GM21447 (cell line): ENCODE results near the gene DHH.

Experiments
- ATAC-seq: cut with Tn5 transposase; IDR thresholded peaks from one replicate; pipeline ENCODE4 v1.9.1; 2021; ENCODE audit not compliant: unreplicated experiment

DHH gene

DNA sequence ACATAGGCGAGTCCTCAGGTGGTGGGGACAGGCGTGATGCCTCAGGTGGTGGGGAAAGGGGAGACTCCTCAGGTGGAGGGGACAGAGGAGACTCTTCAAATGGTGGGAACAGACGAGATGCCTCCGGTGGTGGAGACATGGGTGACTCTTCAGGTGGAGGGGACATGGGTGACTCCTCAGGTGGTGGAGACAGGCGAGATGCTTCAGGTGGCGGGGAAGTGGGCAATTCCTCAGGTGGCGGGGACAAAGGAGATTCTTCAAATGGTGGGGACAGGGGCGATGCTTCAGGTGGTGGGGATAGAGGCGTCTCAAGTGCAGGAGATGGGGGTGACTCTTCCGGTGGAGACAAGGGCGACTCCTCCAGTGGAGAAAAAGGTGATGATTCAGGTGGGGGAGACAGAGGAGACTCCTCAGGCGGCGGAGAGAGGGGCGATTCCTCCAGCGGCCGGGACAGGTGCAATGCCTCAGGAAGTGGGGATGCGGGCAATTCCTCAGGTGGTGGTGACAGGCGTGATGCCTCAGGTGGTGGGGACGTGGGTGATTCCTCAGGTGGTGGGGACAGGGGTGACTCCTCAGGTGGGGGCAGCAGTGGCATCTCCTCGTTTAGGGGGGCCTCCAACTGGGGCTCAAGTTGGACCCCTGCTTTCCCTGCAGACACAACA lies 42.7 kb downstream of the DHH start:
- ATAC-seq: no peak

DNA sequence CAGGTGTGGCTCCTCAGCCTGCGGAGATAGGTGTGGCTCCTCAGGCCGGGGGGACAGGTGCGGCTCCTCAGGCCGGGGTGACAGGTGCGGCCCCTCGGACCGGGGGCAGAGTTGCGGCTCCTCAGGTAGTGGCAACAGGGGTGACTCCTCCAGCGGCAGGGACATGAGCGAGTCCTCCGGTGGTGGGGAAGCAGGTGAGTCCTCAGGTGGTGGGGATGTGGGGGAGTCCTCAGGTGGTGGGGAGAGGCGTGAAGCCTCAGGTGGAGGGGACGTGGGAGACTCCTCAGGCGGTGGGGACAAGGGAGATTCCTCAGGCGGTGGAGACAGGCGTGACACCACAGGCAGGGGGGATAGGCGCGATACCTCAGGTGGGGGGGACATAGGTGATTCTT lies 43.2 kb downstream of the DHH start:
- no peak for ATAC-seq

DNA sequence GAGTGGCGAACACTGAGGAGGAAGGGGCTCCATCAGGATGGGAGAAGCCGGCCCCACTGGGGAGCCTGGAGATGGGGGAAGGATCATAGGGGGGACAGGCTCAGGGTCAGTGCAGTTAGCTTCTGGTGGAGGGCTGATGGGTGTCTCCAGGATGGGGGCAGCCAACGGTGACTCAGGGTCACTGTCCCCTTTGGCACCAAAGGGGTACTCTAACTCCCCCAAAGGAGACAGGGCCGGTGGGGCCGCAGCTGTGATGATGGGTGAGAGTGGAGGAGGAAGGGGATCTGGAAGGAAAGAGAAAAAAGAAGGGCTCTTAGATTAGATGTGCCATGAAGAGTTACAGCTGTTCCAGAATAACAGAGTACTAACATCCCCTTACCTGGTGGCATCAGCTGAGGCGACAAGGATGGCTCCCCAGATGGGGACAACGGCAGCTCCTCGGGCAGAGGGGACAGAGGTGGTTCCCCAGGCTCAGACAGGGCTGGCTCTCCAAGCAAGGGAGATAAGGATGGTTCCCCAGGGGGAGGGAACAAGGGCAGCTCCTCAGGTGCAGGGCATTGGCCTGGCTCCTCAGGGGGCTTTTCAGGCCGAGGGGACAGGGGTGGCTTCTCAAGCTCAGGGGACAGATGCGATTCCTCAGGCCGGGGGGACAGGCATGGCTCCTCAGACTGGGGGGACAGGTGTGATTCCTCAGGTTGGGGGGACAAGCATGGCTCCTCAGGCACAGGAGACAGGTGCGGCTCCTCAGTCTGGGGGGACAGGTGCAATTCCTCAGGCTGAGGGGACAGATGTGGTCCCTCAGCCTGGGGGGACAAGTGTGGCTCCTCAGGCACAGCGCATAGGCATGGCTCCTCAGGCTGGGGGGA lies 43.9 kb downstream of the DHH start:
- no peak for ATAC-seq

DNA sequence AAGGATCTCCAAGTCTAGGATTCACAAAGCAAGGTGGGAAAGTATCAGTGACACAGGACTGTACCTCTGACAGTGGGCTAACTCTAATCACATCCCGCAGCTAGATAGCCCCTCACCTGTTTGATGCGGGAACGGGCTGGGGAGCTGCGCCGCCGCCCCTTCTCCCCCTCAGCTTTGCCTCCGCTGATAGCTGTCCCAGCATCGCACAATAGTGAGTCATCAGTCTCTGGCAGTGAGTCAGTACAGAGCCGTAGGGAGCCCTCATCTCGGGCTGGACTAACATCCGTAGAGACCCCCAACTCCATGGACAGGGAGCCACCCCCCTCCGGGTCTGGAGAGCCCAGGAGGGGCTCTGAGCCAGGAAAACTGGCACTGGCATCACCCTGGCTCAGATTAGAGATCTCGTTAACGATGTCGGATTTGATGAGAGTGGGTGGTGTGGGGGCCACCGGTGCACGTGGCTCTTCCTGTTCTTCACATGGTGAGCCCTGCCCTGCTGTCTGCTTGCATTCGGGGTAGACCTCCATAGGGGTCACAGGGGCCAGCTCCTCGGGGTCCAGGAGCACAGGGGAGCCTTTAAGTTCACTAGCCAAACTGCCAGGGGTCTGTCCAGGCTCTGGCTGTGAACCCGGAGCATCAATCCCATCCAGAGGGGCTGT lies 44.9 kb downstream of the DHH start:
- ATAC-seq: no peak

DNA sequence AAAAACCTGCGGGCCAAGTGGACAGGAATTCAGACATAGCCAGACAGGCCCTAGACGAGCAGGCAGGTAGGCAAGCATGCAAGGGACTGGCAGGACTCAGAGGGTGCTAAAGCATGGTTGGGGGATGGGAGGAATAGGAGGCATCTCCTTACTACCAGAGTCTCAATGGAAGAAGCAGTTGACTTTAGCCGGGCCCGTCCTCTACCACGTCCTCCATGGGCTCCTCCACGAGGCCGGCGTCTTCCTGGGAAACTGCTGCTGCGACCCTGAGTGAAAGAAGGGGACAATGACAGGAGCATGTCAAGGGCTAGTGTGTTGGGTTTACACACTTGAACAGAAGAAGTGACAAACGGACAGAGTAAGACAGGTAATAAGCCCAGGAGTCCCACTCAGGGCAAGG lies 45.6 kb downstream of the DHH start:
- ATAC-seq: no peak

DNA sequence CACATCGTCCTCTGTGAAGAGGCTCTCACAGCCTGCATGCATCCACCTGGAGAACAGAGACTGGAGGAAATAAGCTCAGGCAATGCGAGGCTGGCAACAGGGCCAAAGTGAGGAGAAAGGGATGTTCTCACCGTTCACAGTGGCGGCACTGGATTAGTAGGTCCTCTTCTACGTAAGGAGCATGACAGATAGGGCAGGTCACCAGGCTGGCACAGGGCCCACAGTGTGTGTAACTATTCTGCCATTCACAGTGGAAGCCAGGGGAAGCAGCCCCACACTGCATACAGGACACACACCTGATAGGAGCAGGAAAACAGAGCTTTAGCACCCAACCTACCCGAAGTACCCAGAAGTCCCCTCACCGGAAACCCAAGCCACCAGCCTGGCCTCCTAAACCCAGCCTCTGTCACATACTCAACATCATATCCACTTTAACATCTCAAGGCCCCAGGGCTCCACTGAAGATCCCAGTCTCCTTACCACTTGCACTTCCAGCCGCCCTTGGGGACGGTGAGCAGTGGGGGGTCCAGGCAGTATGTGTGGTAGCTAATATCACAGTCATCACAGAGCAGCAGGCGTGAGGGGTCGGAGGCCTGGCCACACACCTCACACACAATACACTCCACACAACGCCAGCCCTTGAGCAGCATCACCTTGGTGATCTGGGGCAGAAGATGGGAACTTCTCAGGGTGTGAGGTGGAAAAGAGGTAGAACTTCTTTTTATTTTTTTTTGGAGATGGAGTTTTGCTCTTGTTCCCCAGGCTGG lies 48.3 kb downstream of the DHH start:
- ATAC-seq: no peak

DNA sequence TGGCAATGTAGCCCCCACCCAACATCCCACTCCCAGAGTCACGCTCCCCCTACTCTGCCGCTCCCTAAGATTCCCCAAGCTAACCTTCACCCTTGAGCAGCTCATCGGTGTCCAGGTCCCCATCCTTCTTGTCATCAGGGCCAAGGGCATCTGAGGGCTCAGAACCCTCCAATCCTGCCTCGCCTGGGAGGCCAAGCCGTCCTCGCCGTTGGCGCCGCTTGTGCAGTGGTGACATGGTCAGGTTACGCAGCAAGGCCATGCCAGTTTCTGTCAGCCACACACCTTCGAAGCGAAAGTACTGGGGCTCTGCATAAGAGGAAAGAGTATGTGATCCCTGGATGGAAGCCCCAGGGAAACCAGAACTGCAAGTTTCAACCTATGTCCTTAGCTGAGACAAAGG lies 49.9 kb downstream of the DHH start:
- no peak for ATAC-seq

DNA sequence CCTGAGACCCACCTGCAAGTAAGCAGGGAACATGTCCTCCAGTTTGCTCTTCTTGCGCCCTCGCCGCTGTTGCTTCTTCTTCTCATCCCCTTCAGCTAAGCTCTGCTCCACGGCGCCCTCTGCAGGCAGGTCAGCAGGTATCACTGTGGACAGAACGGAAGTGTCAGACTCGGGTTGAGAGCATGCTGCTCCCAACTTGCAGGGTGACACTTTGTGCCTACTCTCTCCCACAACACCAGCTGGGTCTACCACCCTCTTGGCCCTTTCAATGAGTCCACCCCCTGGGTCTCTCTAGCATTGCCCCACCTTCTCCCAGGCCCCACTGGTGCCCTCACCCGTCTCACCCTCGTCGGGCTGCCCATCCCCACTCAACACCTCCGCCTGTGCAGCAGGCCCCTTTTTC lies 50.7 kb downstream of the DHH start:
- ATAC-seq: no peak

DNA sequence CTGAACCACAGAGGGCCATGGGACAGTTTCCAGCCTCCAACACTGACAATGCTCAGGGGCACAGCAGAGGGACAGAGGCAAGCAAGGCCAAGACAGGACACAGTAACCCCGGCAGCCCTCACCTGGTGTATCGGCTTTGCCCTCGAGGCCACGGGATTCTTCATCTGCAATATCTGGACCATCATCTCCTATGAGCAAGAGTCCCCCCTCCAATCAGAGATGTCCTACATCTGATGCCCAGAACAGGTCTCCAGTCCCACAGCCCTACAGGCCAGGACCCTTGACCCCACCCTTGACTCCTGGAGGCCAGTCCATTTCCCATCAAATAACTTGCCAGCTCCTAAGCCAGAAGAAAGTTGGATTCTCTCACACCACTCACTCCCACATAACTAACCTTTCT lies 51.4 kb downstream of the DHH start:
- ATAC-seq: no peak

DNA sequence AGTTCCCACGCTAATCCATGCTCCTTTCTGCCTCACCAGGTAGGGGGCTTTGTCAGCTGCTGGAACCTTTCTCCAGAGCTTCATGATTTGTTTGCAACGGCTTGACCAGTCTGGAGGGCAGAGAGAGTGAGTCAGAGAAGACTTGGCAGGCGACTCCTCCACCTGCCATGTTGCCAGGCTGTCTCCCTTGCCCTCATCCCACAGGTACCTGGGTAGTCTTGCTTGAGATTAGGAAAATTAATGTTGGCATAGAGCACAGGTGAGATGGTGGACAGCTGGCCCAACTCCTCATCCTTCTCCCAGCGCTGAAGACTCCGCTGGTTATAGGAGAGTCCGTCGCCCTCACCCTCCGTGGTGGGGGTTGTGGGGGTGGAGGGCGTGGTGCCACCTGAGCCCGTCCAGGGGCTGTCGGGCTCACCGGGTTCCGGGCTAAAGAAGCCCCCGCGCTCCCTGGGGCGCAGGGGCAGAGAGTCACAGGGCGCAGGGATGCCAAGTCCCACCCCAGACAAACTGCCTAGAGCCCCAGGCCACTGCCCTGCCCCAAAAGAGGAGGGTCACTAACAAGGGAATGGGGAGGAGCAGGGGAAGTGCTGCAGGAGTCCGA lies 52.6 kb downstream of the DHH start:
- no peak for ATAC-seq

DNA sequence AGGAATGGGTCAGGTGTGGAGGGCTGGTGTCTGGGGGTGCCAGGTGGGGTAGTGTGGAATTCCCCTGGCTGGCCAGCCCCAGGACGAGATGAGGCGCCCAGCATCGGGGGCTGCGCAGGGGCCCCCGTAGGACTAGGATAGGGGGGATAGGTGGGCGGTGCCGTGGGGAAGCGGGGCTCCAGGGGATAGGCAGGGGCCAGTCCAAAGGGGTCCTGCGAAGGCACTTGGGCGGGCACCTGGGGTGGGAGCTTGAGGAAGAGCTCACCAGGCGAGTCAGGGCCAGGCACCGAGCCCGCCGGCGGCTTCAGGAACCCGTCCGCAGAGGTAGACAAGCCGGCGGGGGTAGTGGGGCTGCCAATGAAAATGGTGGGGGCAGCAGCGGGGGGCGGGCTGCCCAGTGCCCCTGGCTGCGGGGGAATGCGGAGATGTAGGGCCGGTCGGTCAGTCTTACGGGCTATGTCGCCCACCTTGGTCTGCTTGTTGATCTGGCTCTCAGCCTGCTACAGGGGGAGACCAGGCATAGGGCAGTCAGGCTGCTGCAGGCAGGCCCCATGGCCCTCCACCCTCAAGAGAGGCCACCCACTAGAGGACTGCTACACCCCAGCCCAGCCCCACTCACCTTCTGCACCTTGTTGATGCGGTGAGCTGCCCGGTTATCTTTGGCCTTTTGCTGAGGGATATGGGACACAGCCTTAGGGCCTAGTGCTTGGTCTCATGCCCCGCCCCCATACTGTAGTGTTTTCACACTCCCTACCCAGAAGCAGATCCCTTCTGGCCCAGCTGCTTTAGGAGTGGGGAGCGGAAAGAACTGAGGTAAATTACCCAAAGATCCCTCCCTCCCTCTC lies 53.3 kb downstream of the DHH start:
- ATAC-seq: no peak

DNA sequence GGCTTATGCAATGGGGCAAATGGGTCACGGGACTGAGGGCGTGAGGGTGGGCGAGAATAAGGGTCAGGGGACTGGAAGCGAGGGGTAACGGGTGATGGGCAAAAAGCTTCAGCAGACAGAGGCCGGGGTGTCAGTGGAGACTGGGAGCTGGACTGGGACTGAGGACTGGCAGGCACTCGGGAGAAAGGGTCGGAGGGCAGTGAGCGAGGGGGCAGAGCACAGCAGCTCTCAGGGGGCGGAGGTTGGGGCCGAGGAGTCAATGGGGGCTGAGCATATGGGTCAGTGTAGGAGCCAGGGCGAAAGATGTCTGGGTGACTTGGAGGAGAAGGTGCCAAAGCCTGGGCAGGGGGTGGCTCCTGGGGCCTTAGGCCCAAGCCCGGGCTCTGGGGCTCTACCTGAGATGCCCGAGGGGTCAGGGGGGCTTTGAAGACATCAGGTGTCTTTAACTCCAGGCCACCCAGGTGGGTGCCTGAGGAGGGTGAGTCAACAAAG lies 54.2 kb downstream of the DHH start:
- no peak for ATAC-seq

DNA sequence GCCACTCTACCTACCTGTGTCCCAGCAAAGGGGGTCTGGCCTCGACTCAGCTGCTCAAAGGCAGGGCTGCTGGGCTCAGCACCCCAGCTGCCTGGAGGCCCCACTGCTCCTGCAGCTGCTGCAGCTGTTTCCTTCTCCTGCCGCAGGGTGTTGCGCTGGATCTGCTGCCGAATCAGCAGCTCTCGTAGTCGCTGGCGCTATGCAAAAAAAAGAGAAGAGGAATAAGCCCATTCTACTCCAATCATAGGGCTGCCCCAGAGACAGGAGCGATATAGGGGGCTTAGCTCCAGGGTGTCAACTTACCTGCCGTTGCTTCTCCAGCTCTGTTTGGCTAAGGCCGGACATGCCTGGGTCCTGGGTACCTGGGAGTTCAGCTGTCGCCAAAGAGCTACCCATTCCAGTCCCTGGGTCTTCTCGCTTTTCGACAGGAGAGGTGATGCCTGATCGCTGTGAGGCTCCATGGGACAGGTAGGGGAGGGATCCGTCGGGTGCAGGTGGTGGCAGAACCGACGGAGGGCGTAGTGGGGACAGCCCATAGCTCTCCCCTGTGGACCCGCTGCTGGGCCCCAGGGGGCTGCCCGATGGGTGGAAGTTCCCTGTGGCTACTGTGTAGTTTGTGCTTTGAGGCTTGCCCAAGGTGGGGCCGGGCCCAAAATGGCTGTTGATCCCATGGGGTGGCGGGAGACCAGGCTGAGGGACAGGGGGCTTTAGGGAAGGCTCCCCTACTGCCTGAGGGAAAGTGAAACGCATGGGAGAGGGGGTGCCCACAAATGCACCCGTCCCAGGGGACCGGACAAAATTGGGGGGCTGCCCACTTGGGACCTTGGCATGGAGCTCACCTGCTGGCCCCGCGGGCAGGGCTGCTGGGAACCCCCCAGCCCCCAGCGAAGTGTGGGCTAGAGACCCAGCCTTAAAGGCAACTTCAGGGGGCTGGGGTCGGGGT lies 54.9 kb downstream of the DHH start:
- ATAC-seq: no peak

DNA sequence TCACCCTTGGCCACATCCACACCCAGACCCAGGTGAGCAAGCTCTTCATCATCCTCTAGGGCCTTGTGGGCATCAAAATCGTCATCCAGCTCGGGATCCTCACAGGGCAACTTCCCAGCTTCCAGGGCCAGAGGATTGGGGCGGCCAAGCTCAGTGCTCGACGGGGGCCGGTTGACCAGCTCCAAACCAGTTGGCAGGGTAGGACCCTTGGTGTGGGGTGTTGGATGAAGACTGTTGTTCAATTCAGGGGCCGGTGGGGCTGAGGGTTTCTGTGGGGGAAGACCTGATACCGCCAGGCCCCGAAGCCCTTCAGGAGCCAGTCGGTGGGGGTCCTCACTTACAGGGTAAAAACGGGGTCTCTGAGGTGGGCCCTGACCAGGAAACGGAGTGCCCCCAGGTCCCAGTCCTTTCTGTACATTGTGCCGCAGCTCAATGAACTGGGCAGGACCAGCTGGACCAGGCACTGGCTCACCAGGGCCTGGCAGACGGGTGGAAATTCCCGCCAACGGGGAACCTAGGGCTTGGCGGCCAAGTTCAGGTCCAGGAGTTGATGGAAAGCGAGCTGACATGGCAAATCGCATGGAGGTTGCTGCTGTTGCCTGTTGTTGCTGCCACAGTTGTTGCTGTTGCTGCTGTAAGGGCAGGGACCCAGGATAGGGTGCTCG lies 56.2 kb downstream of the DHH start:
- no peak for ATAC-seq

DNA sequence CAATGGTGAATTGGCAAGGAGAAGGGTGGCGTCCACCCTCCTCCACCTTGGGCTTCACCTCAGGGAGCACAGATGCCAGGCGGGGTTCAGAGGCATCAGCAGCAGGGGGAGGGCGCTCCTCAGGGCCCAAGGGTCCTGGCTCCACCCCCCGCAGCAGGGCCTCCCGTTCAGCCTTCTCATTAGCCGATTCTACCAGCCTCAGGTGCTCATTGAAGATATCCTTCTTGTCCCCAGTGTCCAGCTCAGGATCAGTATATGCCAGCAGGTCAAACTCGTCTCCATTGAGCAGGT lies 56.7 kb downstream of the DHH start:
- no peak for ATAC-seq

DNA sequence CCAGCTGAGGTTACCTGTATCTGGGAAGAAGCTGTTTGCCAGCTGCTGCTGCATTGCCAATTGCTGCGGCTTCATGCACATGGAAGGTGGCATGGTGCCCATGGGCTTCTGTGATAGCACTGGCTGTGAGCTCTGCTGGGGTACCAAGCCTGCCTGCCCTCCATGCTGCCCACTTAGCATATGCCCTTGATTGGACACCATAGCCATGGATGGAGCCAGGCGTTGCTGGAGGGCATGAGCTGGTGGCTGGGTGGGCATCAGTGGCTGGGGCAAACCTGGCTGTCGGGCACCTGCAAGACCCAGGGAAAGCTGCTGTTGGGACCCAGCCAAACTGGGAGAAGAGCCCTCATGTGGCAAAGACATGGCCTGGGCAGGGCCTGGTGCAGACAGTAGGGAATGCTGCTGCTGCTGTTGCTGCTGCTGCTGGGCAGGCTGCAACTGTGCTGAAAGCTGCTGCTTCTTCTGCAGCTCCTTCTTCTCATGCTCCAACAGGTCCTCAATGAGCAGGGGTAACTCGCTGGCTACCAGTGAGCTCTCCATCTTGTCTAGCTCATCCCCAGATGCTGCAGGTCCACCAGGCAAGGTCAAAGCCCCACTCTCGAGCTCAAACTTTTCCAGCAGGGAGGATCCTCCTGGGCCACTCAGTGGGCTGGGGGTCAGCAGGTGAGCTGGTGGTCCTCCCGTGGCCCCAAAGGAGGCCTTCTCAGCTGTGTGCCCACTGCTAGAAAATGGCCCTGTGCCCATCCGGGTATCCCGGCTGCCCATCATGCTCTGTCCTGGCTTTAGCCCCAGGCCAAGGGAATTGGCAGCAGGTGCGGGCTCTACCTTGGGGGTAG lies 57.3 kb downstream of the DHH start:
- ATAC-seq: no peak
